Activated CD8-positive, alpha-beta memory T cell treated with anti-CD3 and anti-CD28 coated beads for 4 hours (primary cell): Measurements from ENCODE around the gene LY6G5B.

Experiments used
- DNase-seq, 2 donors: peaks; one replicate each; pipeline ENCODE4 v3.0.0-alpha.2; 2020; ENCODE audit warnings: low read depth in 2 of 2

The LY6G5B gene

DNA sequence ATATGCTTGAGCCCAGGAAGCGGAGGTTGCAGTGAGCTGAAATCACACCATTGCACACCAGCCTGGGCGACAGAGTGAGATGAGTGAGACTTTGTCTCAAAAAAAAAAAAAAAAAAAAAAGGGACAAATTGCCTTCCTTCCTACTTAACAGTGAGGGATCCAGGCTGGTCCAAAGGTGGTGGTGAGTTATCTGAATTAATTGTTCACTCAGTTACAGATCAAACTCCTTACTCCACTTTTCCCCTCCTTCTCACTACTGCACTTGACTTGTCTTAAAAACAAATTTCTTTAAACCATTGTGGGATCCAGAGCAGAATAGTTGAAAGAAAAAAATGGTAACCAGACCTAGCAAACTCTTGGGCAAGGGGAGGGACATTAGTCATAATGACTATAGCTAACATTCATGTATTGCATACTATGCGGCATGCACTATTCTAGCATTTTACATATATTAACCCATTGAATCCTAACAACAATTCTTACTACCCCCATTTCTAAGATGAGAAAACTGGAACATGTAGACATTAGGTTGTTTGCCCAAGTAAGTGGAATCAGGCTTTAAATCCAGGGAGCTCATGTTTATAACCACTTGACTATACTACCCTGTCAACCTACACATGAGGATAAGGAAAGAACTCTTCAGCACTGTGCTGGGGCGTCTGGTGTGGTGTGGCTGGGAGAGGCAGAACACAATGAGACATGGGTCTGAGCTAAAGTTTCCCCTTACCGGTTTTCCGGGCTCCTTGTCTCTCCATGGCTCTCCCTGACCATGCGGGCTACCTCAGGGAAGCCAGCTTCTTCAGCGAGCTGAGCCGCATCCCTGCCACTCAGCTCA, 6.4 kb upstream of the LY6G5B start:
- DNase-seq: no peak

DNA sequence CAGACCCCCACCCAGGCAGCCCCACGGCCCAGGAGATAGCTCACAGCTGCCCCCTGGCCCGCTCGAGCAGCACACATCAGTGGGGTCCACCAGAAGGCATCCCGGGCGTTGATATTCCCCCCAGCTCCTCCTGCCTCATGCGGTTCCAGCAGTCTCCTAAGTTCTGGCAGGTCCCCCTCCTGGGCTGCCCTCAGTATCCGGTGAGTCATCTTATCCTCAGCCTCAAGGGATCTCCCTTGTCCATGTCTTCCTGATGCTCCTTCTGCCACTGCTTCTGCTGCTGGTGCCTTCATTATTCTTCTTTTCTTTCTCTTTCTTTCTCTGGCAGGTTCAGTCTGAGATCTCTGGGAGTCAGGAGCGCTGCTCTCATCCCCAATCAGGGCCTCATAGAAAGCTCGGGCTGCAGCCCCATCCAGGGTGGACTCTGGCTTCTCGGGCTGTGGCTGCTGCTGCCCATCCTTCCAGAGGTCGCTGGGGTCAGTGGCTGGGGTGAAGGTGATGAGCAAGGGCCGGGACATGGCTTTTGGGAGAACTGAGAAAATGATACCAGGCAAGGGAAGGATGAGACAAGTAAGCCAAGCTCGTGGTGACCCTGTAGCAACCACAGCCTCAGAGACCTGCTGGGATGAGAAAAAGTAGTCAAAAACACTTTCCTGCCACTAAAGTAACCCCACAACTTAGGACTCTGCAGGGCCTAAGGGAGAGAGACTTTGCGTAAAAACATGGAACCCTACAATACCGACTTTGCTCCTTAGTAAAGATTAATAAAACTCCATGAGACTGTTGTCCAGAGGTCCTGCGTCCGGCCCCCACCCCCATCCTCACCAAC, 5.6 kb upstream of the LY6G5B start:
- DNase-seq: no peak

GRCh38 chr6:31664790-31665500, 4.8 kb upstream of the LY6G5B start, which contains the start of gene GPANK1:
GPANK1 (minus strand) TSS chr6:31664997; CDS start chr6:31664478, 519 bp downstream.
- DNase-seq: peak; percentile 75 to 85

- peak; percentile 94 to 96 for DNase-seq
These were observed 4.1 kb upstream of the LY6G5B start, which contains the start of gene CSNK2B for GRCh38 chr6:31665501-31666336. CSNK2B (plus strand) TSS chr6:31666080; CDS start chr6:31666832, 752 bp downstream.

DNA sequence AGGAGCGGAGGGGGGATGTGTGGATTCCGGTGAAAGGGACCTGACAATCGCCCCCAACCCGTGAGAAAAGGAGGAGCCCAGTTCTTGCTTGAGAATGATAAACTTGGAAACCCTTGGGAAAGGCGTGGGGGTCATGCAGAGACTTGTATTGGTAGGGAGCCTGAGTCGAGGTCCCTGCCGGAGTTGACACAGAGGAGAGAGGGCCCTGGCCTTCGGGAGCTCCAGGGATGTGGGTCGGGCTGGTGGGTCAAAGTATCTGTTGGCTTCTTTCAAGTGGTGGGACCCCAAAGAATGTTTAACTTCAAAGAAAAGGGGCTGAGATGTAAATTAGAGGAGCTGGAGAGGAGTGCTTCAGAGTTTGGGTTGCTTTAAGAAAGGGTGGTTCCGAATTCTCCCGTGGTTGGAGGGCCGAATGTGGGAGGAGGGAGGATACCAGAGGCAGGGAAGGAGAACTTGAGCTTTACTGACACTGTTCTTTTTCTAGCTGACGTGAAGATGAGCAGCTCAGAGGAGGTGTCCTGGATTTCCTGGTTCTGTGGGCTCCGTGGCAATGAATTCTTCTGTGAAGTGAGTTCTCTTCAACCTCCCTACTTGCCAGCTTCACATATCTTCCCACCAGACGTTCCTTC, 3.3 kb upstream of the LY6G5B start:
- no peak for DNase-seq

- no peak for DNase-seq
These were observed 6.6 kb downstream of the LY6G5B start for GRCh38 chr6:31676322-31676903.

- DNase-seq: no peak
These were observed 7.1 kb downstream of the LY6G5B start for GRCh38 chr6:31676904-31677303.

DNA sequence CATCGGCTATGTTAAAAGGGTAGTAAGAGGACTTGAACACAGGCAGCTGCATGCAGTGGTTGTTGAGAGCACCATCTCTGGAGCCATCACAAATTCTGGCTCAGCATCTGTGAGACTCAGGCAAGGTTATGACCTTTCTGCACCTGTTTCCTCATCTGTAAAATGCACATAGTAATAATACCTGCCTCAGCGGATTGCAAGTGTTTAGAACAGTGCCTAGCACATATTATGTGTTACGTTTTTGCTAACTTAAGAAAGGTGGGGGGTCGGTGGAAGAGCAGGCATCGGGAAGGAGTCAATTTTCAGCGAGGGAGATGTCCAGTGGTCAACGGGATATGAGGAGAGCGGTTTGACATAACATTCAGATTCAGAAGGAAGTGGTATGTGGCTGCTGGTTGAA, 8.2 kb downstream of the LY6G5B start:
- no peak for DNase-seq

GRCh38 chr6:31680226-31681134, 10.7 kb downstream of the LY6G5B start, which contains the start of gene LY6G5C:
LY6G5C (minus strand) TSS chr6:31681067; CDS start chr6:31680373, 694 bp downstream.
- DNase-seq: peak in 1 of 2 donors; percentile 32

DNA sequence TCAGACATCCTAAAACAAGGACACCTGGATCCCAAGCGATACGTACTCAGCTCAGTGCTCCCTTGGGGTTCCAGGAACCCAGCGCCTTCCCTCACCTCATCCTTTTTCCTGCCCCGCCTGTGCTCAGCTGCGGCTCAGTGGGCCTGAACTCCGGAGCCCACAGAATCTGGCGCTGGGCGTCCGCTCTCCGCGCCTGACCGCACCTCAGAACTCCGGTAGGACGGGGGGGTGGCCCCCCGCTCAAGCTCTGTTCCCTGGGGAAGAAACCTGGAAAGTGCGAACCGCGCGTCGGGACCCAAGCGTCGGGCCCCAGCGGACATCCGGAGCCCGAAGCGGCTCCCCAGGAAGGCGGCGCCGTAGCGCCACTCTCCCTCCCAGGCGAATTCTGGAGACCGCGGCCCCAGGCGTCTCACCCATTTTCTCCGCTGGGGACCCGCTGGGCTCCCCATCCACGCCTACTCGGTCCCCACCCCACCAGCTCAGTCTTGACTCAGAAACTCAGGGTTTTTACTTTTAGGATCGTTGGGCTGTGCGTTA, 11.4 kb downstream of the LY6G5B start:
- DNase-seq: no peak

DNA sequence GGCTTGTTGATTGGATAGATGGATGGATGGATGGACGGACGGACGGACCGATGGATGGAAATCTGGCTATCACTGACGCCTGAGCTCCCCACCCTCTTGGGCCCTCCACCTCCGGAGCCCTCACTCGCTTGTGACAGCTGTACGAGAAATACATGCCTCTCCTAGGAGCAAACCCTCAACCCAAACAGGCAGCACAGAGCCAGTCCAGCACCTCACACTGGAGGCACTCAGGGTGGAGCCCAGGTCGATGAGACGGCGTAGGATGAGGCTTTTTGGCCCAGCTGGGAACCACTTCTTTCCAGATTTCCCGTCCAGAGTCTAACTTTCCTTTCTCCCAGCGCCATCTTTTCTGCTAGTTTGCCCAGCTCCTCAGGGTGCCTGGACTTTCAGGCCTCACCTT, 13.8 kb downstream of the LY6G5B start:
- DNase-seq: no peak

GRCh38 chr6:31686483-31686882, 16.7 kb downstream of the LY6G5B start:
- DNase-seq: no peak

- DNase-seq: no peak
These were observed 17.5 kb downstream of the LY6G5B start for GRCh38 chr6:31687321-31687720.

DNA sequence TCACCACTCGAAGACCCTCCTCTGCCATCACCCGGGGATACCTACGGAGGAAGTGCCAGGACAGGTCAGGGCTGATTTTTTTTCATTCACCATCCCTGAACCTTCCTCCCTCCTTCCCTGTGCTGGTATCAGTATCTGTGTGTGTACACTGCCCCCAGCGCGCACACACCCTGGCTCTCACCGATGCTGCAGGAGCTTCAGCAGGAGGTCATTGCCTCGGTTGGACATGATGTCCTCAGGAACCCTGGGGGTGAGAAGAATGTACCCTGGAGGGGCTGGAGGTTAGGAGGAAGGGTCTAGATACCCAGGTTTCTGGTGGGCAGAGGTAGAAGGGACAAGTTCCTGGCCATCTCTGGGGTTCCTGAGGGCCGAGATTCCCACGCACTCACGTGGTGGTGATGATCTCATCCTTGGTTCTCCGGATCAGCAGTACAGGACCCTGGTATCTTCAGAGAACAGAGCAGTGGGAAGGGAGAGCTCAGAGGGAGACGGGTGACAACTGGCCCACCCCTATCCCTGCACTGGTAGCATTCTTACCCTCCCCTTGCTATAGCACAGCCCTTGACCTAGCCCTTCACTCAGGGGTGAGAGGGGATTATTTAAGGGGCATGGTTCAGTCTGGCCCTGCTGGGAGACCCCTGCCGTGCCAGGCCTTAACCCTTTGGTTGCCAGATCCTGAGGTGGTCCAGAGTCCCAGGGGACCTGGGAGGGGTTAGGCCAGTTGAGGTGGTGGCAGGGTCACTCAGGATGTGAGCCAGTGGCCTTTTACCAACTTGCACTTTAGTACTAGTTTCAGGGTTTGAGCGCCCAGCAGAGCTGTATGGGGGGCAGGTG, 18.3 kb downstream of the LY6G5B start:
- DNase-seq: no peak

GRCh38 chr6:31689249-31690110, 19.7 kb downstream of the LY6G5B start:
- DNase-seq: no peak

GRCh38 chr6:31690231-31691077, 20.7 kb downstream of the LY6G5B start:
- DNase-seq: no peak
